ENCODE results near the gene ARHGAP10. TPM values are rescaled to one million over a fixed set of nuclear protein-coding genes. Genes with fewer than 3 reads are reported as not detected.

ARHGAP10 gene
- total RNA-seq, 1 donor from 2014 or later: 8.3 TPM

DNA sequence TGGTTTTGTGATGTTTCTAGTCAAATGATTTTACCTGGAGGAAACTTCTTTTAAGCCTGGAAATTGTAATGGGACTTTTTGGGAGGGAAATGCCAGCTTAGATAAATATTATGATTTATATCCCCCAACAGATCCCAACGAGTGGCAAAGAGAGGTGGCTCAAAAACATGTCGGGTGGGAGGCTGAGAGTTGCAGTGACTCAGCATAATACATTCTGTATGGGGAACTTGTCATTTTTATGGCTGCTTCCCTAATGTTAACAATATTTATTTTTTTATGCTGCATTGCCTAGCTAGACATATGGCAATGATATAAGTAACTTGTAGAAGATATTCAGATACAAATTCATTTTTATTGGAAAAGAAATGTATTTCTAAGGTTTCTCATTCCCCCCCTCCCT, 219.0 kb downstream of the ARHGAP10 start:
- Mint-ChIP-seq H3K27ac (no peak overlapping the region), H3K36me3 (ENCODE audit: low read depth) (peaks cover 5% of the 10 kb centered on the region), H3K9me3 (no peaks in the 10 kb centered on the region), H3K4me1 (no peaks in the 10 kb centered on the region), H3K27me3 (no peaks in the 10 kb centered on the region), H3K4me3 (no peak overlapping the region)
- no peak for DNase-seq
- intact Hi-C loops (cut with micrococcal nuclease): no loop called here

DNA sequence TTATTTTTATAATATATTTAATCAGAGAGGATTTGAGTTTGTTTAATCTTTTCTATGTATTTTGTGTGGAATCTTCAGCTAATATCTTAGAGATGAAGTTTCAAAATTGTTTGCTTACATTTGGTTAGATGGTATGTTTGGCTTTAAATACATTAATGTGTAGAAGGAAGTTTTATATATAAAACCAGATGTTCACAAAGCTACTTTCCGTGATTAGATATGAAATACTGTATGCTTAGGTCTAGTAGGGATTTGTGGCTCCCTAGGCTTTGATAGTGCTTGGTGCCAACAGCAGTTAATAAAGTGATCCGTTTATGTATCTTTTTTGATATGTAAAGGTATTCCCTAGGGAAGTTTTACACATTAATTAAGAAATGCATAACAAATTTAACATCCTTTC, 223.0 kb downstream of the ARHGAP10 start:
- DNase-seq: no peak
- H3K27me3 Mint-ChIP-seq: no peaks in the 10 kb centered on the region
- intact Hi-C loops (cut with micrococcal nuclease): no loop called here
- no peaks in the 10 kb centered on the region for H3K4me1 Mint-ChIP-seq
- no peaks in the 10 kb centered on the region for H3K9me3 Mint-ChIP-seq
- H3K36me3 Mint-ChIP-seq (ENCODE audit: low read depth): no peaks in the 10 kb centered on the region
- no peak overlapping the region for H3K4me3 Mint-ChIP-seq
- no peak overlapping the region for H3K27ac Mint-ChIP-seq

DNA sequence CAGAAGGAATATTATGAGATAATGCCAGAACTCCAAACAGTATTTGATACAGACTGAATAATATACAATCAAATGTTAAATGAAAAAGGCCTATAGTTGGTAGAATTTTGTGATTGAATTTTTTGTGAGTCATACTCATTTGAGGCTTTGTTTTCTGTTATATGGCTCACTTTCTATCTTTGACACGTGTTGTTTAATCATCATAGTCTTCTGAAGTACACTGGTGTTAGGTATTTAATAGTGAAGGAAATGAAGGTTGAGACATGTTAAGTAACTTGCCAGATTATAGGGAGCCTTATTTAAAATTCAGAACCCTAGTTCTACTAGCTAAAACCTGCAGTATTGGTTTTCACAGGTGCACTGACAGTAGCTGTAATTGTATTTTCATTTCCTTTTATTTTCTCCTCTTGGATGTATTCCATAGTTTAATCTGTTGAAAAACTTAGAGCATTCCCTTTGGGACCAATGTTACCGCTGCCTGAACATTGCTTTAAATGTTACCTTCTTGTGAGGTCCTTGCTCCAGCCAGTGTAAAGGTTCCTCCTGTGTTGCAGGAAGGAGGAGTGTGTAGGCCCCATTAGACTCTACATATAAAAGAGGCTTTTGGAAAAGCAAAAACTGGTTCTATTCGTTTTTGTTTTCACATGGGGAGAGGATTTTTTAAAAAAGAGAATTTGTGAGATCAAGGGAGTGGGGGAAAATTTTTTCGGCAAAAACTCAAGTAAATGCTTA, 224.1 kb downstream of the ARHGAP10 start:
- no peaks in the 10 kb centered on the region for H3K36me3 Mint-ChIP-seq (ENCODE audit: low read depth)
- no peaks in the 10 kb centered on the region for H3K4me1 Mint-ChIP-seq
- no peaks in the 10 kb centered on the region for H3K9me3 Mint-ChIP-seq
- intact Hi-C loops (cut with micrococcal nuclease): no loop called here
- no peak overlapping the region for H3K27ac Mint-ChIP-seq
- no peaks in the 10 kb centered on the region for H3K27me3 Mint-ChIP-seq
- H3K4me3 Mint-ChIP-seq: no peak overlapping the region
- no peak for DNase-seq

DNA sequence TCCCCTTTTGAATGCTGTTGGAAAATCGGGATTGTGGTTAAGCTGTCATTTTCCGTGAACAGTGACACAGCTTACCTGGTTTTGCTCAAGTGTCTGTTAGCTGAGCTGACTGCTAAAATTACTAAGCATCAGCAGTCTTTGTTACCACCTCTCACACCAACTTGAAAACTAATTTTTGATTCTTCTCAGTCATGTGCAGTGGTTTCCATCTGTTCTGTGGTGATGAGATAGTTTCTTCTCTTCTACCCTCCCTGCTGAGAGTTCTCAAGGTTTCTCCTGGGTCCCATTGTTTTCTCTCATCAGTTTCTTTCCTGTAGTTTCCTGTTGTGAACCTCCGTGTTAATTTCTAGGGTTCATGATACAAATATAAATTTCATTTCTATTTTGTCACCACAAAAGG, 225.6 kb downstream of the ARHGAP10 start:
- no peak overlapping the region for H3K4me3 Mint-ChIP-seq
- intact Hi-C loops (cut with micrococcal nuclease): no loop called here
- no peaks in the 10 kb centered on the region for H3K4me1 Mint-ChIP-seq
- H3K9me3 Mint-ChIP-seq: no peaks in the 10 kb centered on the region
- DNase-seq: no peak
- H3K27me3 Mint-ChIP-seq: no peaks in the 10 kb centered on the region
- H3K36me3 Mint-ChIP-seq (ENCODE audit: low read depth): no peaks in the 10 kb centered on the region
- H3K27ac Mint-ChIP-seq: no peak overlapping the region

DNA sequence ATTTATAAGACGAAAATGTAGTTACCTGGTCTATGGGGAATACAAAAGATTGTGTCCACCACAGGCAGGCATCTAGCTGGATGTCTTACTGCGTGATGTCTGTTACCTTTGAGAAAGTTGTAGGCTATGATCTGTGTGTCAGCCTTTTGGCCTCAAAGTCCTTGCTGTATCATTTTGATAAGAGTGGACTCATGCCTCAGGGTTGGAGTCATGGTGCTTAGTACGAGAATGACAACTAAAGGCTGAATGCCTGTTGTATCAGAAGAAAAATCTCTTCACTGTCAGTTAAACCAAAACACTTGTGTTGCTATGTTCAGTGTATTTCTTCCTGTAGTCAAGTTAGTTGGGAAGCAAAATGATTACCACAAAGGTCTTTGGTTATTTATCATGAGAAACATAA, 226.2 kb downstream of the ARHGAP10 start:
- no peaks in the 10 kb centered on the region for H3K9me3 Mint-ChIP-seq
- no peak for DNase-seq
- H3K4me3 Mint-ChIP-seq: no peak overlapping the region
- no peaks in the 10 kb centered on the region for H3K4me1 Mint-ChIP-seq
- H3K27ac Mint-ChIP-seq: no peak overlapping the region
- H3K27me3 Mint-ChIP-seq: no peaks in the 10 kb centered on the region
- H3K36me3 Mint-ChIP-seq (ENCODE audit: low read depth): no peaks in the 10 kb centered on the region
- intact Hi-C loops (cut with micrococcal nuclease): no loop called here

DNA sequence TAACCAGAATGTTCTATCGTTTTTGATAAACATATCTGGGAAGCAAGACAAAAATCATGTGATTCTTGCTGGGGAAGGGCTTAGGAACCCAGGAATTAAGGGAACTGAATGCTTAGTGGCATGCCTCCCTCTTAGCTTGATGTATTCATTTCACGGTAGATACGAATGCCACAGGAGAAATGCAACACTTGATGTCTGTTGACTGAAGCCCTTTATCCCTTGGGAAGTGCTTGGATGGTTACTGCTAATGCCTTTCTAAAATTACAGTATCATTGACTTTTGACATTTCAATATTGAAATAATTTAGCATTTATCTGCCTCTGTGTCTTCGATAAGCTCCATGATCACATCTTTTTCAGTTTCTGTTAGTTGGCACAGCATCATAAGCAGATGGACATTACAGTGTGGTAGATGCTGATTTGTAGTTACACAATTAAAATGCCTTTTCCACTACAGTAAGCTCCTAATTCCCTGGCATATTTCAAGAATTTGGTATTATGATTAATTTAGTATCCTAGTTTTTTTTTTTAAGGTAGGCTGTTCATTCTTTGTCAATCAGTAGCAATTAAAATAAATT, 226.7 kb downstream of the ARHGAP10 start:
- H3K4me3 Mint-ChIP-seq: no peak overlapping the region
- no peak for DNase-seq
- no peak overlapping the region for H3K27ac Mint-ChIP-seq
- no peaks in the 10 kb centered on the region for H3K4me1 Mint-ChIP-seq
- H3K36me3 Mint-ChIP-seq (ENCODE audit: low read depth): no peaks in the 10 kb centered on the region
- intact Hi-C loops (cut with micrococcal nuclease): no loop called here
- H3K9me3 Mint-ChIP-seq: no peaks in the 10 kb centered on the region
- H3K27me3 Mint-ChIP-seq: no peaks in the 10 kb centered on the region

DNA sequence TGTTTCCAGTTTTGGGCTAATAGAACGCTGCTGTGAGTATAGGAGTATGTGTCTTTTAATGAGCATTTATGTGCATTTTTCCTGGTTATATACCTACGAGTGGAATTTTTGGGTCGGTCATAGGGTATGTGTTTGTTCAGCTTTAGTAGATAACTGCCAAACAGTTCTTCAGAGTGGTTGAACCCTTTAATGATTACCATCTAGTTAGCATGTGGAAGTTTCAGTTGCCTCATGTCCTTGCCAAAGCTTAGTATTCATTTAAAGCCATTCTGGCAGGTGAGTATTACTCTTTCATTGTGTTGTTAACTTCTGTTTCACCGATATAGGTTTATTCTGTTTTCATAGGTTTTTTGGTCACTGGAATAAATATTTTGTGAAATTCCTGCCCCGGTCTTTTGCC, 229.1 kb downstream of the ARHGAP10 start:
- intact Hi-C loops (cut with micrococcal nuclease): no loop called here
- Mint-ChIP-seq H3K9me3 (no peaks in the 10 kb centered on the region), H3K36me3 (ENCODE audit: low read depth) (no peaks in the 10 kb centered on the region), H3K4me3 (no peak overlapping the region), H3K4me1 (no peaks in the 10 kb centered on the region), H3K27me3 (no peaks in the 10 kb centered on the region), H3K27ac (no peak overlapping the region)
- no peak for DNase-seq

DNA sequence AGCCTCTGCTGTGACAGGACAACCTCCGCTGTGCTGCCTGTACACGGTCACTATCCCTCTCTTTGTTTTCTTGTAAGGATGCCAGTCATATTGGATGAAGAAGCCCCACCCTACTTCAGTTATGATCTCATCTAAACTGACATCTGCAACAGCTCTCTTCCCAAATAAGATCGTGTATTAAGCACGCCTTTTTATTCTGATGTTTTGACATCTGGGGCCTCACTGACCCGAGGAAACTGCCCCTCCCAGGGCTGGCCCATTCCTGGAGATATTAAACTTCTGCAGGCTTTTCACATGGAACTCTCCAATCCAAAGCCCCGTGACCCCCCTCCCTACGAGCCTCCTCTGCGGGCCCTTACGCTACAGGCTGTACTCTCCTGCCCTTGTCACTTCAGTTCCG, 232.0 kb downstream of the ARHGAP10 start:
- Mint-ChIP-seq H3K27ac (no peak overlapping the region), H3K9me3 (no peaks in the 10 kb centered on the region), H3K36me3 (ENCODE audit: low read depth) (no peaks in the 10 kb centered on the region), H3K4me1 (no peaks in the 10 kb centered on the region), H3K4me3 (no peak overlapping the region), H3K27me3 (no peaks in the 10 kb centered on the region)
- intact Hi-C loops (cut with micrococcal nuclease): no loop called here
- DNase-seq: no peak

DNA sequence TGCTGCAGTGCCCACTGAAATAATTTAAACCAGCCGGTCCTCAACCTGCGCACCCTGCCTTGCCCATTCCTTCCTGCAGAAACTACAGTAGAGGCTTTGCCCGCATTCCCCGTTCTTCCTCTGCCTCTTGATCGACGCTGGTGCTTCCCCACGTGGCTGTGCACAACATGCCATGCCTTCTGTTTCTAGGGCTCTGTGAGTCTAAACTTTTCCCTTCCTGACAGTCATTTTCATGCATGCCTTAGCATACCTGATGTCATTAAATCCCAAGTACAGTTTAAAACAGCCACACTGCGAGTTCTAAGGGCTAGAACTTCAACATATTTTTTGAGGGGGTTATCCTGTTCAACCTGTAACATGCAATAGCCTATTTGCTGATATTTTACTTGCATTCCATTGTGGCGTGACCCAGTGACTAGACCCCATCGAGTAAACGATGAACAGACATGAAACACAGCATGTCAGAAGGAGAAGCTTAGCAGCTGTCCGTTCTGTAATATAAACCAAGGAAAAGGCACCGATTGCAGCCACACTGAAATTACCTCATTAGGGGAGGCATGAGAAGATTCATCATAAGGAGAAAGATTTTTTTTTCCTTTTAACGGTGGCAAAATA, 232.5 kb downstream of the ARHGAP10 start:
- no peaks in the 10 kb centered on the region for H3K27me3 Mint-ChIP-seq
- H3K4me3 Mint-ChIP-seq: no peak overlapping the region
- no peaks in the 10 kb centered on the region for H3K9me3 Mint-ChIP-seq
- no peak for DNase-seq
- H3K27ac Mint-ChIP-seq: no peak overlapping the region
- intact Hi-C loops (cut with micrococcal nuclease): no loop called here
- H3K36me3 Mint-ChIP-seq (ENCODE audit: low read depth): no peaks in the 10 kb centered on the region
- no peaks in the 10 kb centered on the region for H3K4me1 Mint-ChIP-seq

DNA sequence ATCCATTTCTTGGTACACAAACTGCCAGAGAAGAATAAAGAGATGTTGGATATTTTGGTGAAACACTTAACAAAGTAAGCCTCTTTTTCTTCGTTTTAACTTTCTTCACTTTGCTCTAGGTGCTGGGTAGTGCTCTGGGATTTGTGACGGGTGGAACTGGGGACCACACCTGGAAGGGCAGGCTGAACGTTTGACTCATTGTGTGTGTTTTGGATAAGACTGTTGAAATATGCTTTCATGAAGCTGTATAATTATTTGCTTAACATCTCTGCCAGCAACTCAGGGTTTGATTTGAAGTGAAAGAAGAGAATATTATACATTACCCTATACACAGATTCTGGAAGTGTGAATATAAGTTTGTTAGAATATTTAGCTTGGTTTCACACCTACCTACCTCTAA, 233.2 kb downstream of the ARHGAP10 start:
- Mint-ChIP-seq H3K4me3 (no peak overlapping the region), H3K27me3 (no peaks in the 10 kb centered on the region), H3K4me1 (no peaks in the 10 kb centered on the region), H3K27ac (no peak overlapping the region), H3K36me3 (ENCODE audit: low read depth) (no peaks in the 10 kb centered on the region), H3K9me3 (no peaks in the 10 kb centered on the region)
- intact Hi-C loops (cut with micrococcal nuclease): no loop called here
- no peak for DNase-seq

DNA sequence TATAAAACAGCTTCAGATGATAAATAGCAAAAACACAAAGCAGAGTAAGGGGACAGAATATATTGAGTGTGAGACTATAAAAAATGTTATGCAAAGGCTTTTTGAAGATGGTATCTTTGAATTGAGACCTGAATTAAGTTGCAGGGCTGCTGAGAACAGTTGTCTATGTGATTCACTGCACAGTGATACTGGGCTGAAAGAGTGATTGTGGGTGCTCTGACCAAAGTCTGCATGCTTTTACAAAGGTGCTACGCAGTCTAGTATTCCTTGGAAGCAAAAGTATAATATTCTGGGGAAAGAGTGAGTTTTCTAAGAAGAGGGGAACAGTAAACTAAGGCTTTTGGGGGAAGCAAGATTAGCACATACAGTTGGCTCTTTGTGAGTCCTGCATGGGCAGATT, 234.0 kb downstream of the ARHGAP10 start:
- Mint-ChIP-seq H3K4me3 (no peak overlapping the region), H3K27me3 (no peaks in the 10 kb centered on the region), H3K9me3 (no peaks in the 10 kb centered on the region), H3K36me3 (ENCODE audit: low read depth) (no peaks in the 10 kb centered on the region), H3K27ac (no peak overlapping the region), H3K4me1 (no peaks in the 10 kb centered on the region)
- DNase-seq: no peak
- intact Hi-C loops (cut with micrococcal nuclease): no loop called here

DNA sequence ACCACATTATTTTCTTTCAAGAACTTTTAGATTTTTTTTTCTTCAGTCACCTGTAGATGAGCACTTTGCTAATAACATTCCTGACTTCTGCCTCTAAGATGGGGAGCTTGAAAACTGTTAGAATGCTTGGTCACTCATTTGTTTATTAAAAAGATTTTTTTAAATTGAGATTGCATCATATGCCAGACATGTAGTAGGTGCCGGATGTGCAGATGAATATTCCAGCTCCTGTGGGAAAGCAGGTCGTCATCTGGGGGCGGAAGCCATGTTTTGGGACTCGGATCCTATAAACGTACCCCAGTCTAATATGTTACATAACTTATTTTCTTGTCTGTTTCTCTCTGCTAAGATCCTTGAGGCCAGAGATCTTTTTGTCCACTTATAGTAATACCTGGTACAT, 236.8 kb downstream of the ARHGAP10 start:
- Mint-ChIP-seq H3K36me3 (ENCODE audit: low read depth) (no peaks in the 10 kb centered on the region), H3K9me3 (no peaks in the 10 kb centered on the region), H3K27me3 (no peaks in the 10 kb centered on the region), H3K4me1 (no peaks in the 10 kb centered on the region), H3K4me3 (no peak overlapping the region), H3K27ac (no peak overlapping the region)
- intact Hi-C loops (cut with micrococcal nuclease): no loop called here
- DNase-seq: no peak

DNA sequence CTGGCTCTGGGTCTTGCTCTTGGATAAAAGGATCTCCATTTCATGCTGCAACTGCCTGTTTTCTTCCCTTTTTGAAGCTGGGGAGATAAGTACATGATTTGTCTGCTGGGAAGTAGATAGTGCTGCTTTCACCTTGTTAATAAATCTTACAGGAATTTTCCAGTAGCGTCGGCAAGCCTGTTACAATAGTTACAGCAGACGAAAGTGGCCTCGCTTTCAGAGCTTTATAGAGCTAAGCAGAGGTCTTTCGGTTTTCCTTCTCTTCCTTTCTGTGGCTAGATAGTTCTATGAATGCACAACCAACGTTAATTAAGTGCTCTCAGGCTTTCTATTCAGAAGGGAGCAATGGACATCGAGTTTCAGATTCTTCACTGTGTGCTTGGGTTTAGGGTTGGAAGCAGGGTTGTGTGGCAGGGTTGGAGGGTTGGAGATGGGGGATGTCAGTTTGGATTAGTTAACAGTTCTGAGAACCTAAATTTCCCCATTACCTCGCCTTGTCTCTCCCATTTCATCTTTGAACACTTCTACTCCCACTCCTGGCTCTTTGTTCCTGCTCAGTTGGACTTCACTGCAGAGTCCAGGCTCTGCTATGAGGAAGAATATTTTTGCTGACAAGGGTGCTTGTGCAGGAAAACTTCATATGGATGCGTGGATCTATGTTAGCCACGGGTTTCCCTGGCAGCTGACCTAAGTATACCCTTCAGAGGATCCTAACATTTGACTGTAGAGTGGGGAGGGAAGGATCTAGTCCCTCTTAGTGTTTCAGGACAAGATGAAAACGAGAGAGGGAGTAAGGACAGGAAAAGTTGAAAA, 237.9 kb downstream of the ARHGAP10 start:
- Mint-ChIP-seq H3K4me1 (no peaks in the 10 kb centered on the region), H3K4me3 (no peak overlapping the region), H3K9me3 (no peaks in the 10 kb centered on the region), H3K27me3 (no peaks in the 10 kb centered on the region), H3K27ac (no peak overlapping the region), H3K36me3 (ENCODE audit: low read depth) (no peaks in the 10 kb centered on the region)
- intact Hi-C loops (cut with micrococcal nuclease): no loop called here
- no peak for DNase-seq

DNA sequence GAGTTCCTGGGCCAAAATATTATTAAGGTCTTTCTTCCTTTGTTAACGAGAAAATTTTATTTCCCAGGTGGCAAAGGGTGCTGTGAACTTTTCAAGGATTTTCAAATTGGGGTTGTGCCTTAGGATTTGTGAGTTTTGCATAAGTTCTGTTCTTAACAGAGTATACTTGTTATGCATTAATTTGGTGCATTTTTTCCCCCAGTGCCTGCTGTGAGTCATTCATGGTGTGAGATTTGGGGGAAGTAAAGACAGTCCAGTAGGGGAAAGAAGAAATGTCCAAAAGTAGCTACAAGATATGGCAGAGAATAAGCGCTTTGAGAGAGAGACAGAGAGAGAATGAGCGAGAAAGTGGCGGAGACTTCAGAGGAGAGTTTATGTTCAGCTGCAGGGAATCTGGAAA, 239.2 kb downstream of the ARHGAP10 start:
- H3K4me3 Mint-ChIP-seq: no peak overlapping the region
- no peaks in the 10 kb centered on the region for H3K36me3 Mint-ChIP-seq (ENCODE audit: low read depth)
- H3K27me3 Mint-ChIP-seq: no peaks in the 10 kb centered on the region
- no peaks in the 10 kb centered on the region for H3K9me3 Mint-ChIP-seq
- H3K27ac Mint-ChIP-seq: no peak overlapping the region
- no peaks in the 10 kb centered on the region for H3K4me1 Mint-ChIP-seq
- intact Hi-C loops (cut with micrococcal nuclease): no loop called here
- no peak for DNase-seq
